MM.1S (cell line): ENCODE data around the gene STRADB.

Experiments
- DNase-seq: peaks from one replicate; pipeline ENCODE4 v3.0.0-alpha.2; 2015
- H2AFZ ChIP-seq: fragments of 300-600 bp; sonication (generic); 2 replicates; pipeline ENCODE4 v1.6.0; 2016; ENCODE audit warnings: antibody characterized with exemption, low read length
- H3F3A ChIP-seq: fragments of 300-600 bp; sonication (generic); 2 replicates; pipeline ENCODE4 v1.6.1; 2016; ENCODE audit warnings: mild to moderate bottlenecking, antibody characterized with exemption, low read length, moderate library complexity, mixed read lengths; ENCODE audit not compliant: insufficient read depth
- H3K27ac ChIP-seq: fragments of 300-600 bp; sonication (generic); 2 replicates; pipeline ENCODE4 v1.5.1; 2016; ENCODE audit warnings: mild to moderate bottlenecking, low read length
- H3K27me3 ChIP-seq: fragments of 300-600 bp; sonication (generic); replicated peaks from 2 replicates; pipeline ENCODE4 v1.6.0; 2016; ENCODE audit warnings: low read length; ENCODE audit not compliant: insufficient read depth
- H3K36me3 ChIP-seq: fragments of 300-600 bp; sonication (generic); replicated peaks from 2 replicates; pipeline ENCODE4 v1.6.1; 2016; ENCODE audit warnings: mild to moderate bottlenecking, low read length, mixed read lengths; ENCODE audit not compliant: insufficient read depth
- H3K4me1 ChIP-seq: fragments of 300-600 bp; sonication (generic); 2 replicates; pipeline ENCODE4 v1.6.1; 2016; ENCODE audit warnings: low read length, mixed read lengths
- H3K4me2 ChIP-seq: fragments of 300-600 bp; sonication (generic); 2 replicates; pipeline ENCODE4 v1.6.0; 2016; ENCODE audit warnings: low read depth, low read length
- H3K4me3 ChIP-seq: fragments of 300-600 bp; sonication (generic); 2 replicates; pipeline ENCODE4 v1.5.1; 2016; ENCODE audit warnings: low read length, mixed read lengths
- H3K79me2 ChIP-seq: fragments of 300-600 bp; sonication (generic); 2 replicates; pipeline ENCODE4 v1.6.1; 2016; ENCODE audit warnings: mixed run types, low read length, mixed read lengths
- H3K9ac ChIP-seq: fragments of 300-600 bp; sonication (generic); 2 replicates; pipeline ENCODE4 v1.6.1; 2016; ENCODE audit warnings: low read length, mixed read lengths
- H3K9me2 ChIP-seq: fragments of 300-600 bp; sonication (generic); replicated peaks from 2 replicates; pipeline ENCODE4 v1.6.1; 2016; ENCODE audit warnings: mild to moderate bottlenecking, low read length, mixed read lengths; ENCODE audit not compliant: insufficient read depth
- H3K9me3 ChIP-seq: fragments of 300-600 bp; sonication (generic); replicated peaks from 2 replicates; pipeline ENCODE4 v1.6.1; 2016; ENCODE audit warnings: mild to moderate bottlenecking, low read length, mixed read lengths; ENCODE audit not compliant: insufficient read depth
- H4K20me1 ChIP-seq: fragments of 300-600 bp; sonication (generic); 2 replicates; pipeline ENCODE4 v1.6.1; 2016; ENCODE audit warnings: mild to moderate bottlenecking, low read length, moderate library complexity, mixed read lengths; ENCODE audit not compliant: insufficient read depth
- EZH2 ChIP-seq: fragments of 300-600 bp; sonication (generic); optimal IDR thresholded peaks from 2 replicates; pipeline ENCODE3; 2017; ENCODE audit warnings: low read depth, mild to moderate bottlenecking, antibody characterized with exemption, low read length, mixed read lengths
- EZH2phosphoT487 ChIP-seq: fragments of 300-600 bp; sonication (generic); IDR thresholded peaks from 2 replicates; pipeline ENCODE4 v1.6.1; 2018; ENCODE audit warnings: antibody characterized with exemption, low read length
- TF ChIP-seq, protein P1 (sequence below): fragments of 300-600 bp; sonication (generic); IDR thresholded peaks from 2 replicates; pipeline ENCODE4 v1.5.1; 2016; ENCODE audit warnings: antibody characterized with exemption, low read length, mixed read lengths

Gene STRADB

DNA sequence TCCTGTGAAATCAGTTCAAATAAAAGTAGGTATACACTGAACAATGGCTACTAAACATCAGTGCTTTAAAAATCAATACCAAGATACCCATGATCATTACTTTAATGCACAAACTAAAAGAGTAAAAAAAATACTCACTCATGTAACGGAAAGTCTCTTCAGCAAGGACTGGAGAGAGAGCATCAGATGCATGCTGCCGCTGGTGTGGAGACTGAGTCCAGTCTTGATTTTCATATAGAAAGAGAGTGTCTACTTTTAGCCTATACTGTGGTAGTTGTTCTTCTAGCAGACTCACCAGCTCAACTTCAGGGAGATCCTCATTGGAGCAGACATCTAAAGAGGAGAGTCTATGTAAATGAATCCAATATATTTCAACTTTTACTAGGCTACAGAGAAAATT lies 44.3 kb upstream of the STRADB start:
- Histone ChIP-seq H3K27me3 (no peaks in the 10 kb centered on the region), H3K27ac (no peak overlapping the region), H3K79me2 (no peaks in the 10 kb centered on the region), H4K20me1 (no peaks in the 10 kb centered on the region), H3K4me3 (no peak overlapping the region), H3K4me1 (no peaks in the 10 kb centered on the region), H2AFZ (no peak overlapping the region), H3K9me3 (no peaks in the 10 kb centered on the region), H3K9me2 (no peaks in the 10 kb centered on the region), H3K9ac (no peak overlapping the region), H3K4me2 (no peak overlapping the region), H3F3A (no peaks in the 10 kb centered on the region), H3K36me3 (no peaks in the 10 kb centered on the region)
- no peak for DNase-seq
- no peak for TF ChIP-seq EZH2phosphoT487
- TF ChIP-seq EZH2, result no peak
- TF ChIP-seq, protein P1, sequence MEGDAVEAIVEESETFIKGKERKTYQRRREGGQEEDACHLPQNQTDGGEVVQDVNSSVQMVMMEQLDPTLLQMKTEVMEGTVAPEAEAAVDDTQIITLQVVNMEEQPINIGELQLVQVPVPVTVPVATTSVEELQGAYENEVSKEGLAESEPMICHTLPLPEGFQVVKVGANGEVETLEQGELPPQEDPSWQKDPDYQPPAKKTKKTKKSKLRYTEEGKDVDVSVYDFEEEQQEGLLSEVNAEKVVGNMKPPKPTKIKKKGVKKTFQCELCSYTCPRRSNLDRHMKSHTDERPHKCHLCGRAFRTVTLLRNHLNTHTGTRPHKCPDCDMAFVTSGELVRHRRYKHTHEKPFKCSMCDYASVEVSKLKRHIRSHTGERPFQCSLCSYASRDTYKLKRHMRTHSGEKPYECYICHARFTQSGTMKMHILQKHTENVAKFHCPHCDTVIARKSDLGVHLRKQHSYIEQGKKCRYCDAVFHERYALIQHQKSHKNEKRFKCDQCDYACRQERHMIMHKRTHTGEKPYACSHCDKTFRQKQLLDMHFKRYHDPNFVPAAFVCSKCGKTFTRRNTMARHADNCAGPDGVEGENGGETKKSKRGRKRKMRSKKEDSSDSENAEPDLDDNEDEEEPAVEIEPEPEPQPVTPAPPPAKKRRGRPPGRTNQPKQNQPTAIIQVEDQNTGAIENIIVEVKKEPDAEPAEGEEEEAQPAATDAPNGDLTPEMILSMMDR, result no peak

- no peaks in the 10 kb centered on the region for H3K9me2 ChIP-seq
- H3F3A ChIP-seq, result no peaks in the 10 kb centered on the region
- no peak overlapping the region for H3K4me3 ChIP-seq
- TF ChIP-seq EZH2phosphoT487, result no peak
- TF ChIP-seq, protein P1, result no peak
- no peak for TF ChIP-seq EZH2
- H2AFZ ChIP-seq, result no peak overlapping the region
- no peak overlapping the region for H3K9ac ChIP-seq
- peaks cover 4% of the 10 kb centered on the region for H3K4me1 ChIP-seq
- H3K36me3 ChIP-seq, result no peaks in the 10 kb centered on the region
- no peak for DNase-seq
- H4K20me1 ChIP-seq, result 0 out of 2 replicates have a peak, but pooled peaks cover 5% of the 10 kb centered on the region
- H3K27me3 ChIP-seq, result no peaks in the 10 kb centered on the region
- H3K4me2 ChIP-seq, result no peak overlapping the region
- no peak overlapping the region for H3K27ac ChIP-seq
- H3K9me3 ChIP-seq, result no peaks in the 10 kb centered on the region
- H3K79me2 ChIP-seq, result no peaks in the 10 kb centered on the region
Measured at GRCh38 chr2:201408931-201409330, 42.6 kb upstream of the STRADB start.

- no peaks in the 10 kb centered on the region for H3K36me3 ChIP-seq
- TF ChIP-seq EZH2phosphoT487 (no peak), EZH2 (no peak)
- TF ChIP-seq, protein P1, result no peak
- no peaks in the 10 kb centered on the region for H3K27me3 ChIP-seq
- peaks cover 15% of the 10 kb centered on the region for H3K4me1 ChIP-seq
- H3K9me3 ChIP-seq, result no peaks in the 10 kb centered on the region
- H3K4me3 ChIP-seq, result no peak overlapping the region
- H3K9me2 ChIP-seq, result no peaks in the 10 kb centered on the region
- peaks cover 10% of the 10 kb centered on the region; the same call in 1 of the 2 replicates for H4K20me1 ChIP-seq
- no peak overlapping the region for H3K4me2 ChIP-seq
- no peaks in the 10 kb centered on the region for H3K79me2 ChIP-seq
- no peak overlapping the region for H3K9ac ChIP-seq
- H3K27ac ChIP-seq, result no peak overlapping the region
- H3F3A ChIP-seq, result no peaks in the 10 kb centered on the region
- no peak overlapping the region for H2AFZ ChIP-seq
- DNase-seq, result no peak
Measured at GRCh38 chr2:201411421-201411820, 40.1 kb upstream of the STRADB start.
